K562 (cell line): ENCODE measurements around the gene RETSAT. TPM values are rescaled to one million over a fixed set of nuclear protein-coding genes. Genes with fewer than 3 reads are reported as not detected.
A peak's percentile ranks its signal among the peaks of the same experiment; 100 is the strongest.

ENCODE experiments used
- ATAC-seq: fragments of 200-7000 bp; cut with Tn5 transposase; 3 replicates; pipeline ENCODE4 v1.9.1; 2020; ENCODE audit warnings: moderate library complexity
- BruUV-seq: library from RNA; stranded (reverse); fragments of 400-500 nt; replicated peaks from 2 replicates; lab custom pipeline; 2021; lab: Mats Ljungman, UMichigan
- CTCF ChIA-PET: fragments of 300-600 bp; formaldehyde crosslinking; extraction: SDS; loops from one replicate; lab custom pipeline; 2021; ENCODE audit warnings: low intra/inter-chr PET ratio; lab: Yijun Ruan, JAX
- POLR2A ChIA-PET: fragments of 300-600, 350-650 bp; sonication (Branson Sonifier 250); formaldehyde crosslinking; extraction: SDS; loops from one replicate; lab custom pipeline; 2021; ENCODE audit warnings: antibody characterized with exemption, inconsistent platforms; lab: Yijun Ruan, JAX
- DNase-seq, 4 experiments: peaks; one replicate each; pipeline versions ENCODE4 v3.0.0 to v3.0.0-alpha.2; 2011 to 2018; ENCODE audit warnings: low spot score in 3 of 4, mixed read lengths in 3 of 4; ENCODE audit errors: extremely low read depth in 1 of 4
- FAIRE-seq: peaks from 2 replicates; lab custom pipeline; 2011; peaks lifted over from hg19 to GRCh38; lab: Jason Lieb, UNC
- H2AFZ ChIP-seq: 2 replicates; pipeline ENCODE4 v1.6.0; 2011; ENCODE audit warnings: low read depth, low read length, control low read depth, inconsistent platforms
- H3K27ac ChIP-seq: fragments of 200-600 bp; 3 replicates; pipeline ENCODE4 v1.8.0; 2011; ENCODE audit warnings: low read depth, mild to moderate bottlenecking, control low read depth, inconsistent platforms, low read length, moderate library complexity, mixed read lengths; ENCODE audit errors: extremely low read depth
- H3K27me3 ChIP-seq, 2 experiments: fragments of 300-600 bp in 1 of 2; 2 replicates in 1 of 2; 3 replicates in 1 of 2; pipeline versions ENCODE4 v1.6.0 to v1.8.0; 2011; ENCODE audit warnings: inconsistent platforms in 2 of 2, low read length in 2 of 2, mild to moderate bottlenecking in 1 of 2, mixed read lengths in 1 of 2, moderate library complexity in 1 of 2; ENCODE audit not compliant: control insufficient read depth in 2 of 2, insufficient read depth in 2 of 2
- H3K36me3 ChIP-seq: fragments of 300-600 bp; 3 replicates; pipeline ENCODE4 v1.8.0; 2011; ENCODE audit warnings: mild to moderate bottlenecking, low read length, inconsistent platforms; ENCODE audit not compliant: control insufficient read depth, insufficient read depth
- H3K4me1 ChIP-seq, 2 experiments: fragments of 200-600 bp in 1 of 2; replicated peaks in 1 of 2; 2 replicates in 1 of 2; 3 replicates in 1 of 2; pipeline versions ENCODE4 v1.5.1 to v1.8.0; 2011; ENCODE audit warnings: inconsistent platforms in 2 of 2, low read length in 2 of 2, mild to moderate bottlenecking in 1 of 2, mixed read lengths in 1 of 2, moderate library complexity in 1 of 2; ENCODE audit not compliant: control insufficient read depth in 2 of 2, insufficient read depth in 2 of 2
- H3K4me2 ChIP-seq: 2 replicates; pipeline ENCODE4 v1.6.1; 2011; ENCODE audit warnings: low read length, control low read depth, inconsistent platforms, mixed read lengths; ENCODE audit not compliant: insufficient read depth
- H3K4me3 ChIP-seq: fragments of 200-600 bp; sonication (generic), shearing (Covaris generic); 2 replicates; pipeline ENCODE4 v1.5.1; 2016; ENCODE audit warnings: control low read depth, inconsistent platforms
- H3K79me2 ChIP-seq: fragments of 200-600 bp; 3 replicates; pipeline ENCODE4 v1.8.0; 2011; ENCODE audit warnings: low read length, inconsistent platforms; ENCODE audit not compliant: control insufficient read depth, insufficient read depth
- H3K9ac ChIP-seq, 2 experiments: 2 replicates each; pipeline versions ENCODE4 v1.6.0 to v1.6.1; 2011; ENCODE audit warnings: low read depth in 2 of 2, low read length in 2 of 2, control low read depth in 1 of 2, inconsistent platforms in 1 of 2, mild to moderate bottlenecking in 1 of 2, mixed read lengths in 1 of 2; ENCODE audit not compliant: insufficient read depth in 1 of 2
- H3K9me1 ChIP-seq: one replicate; pipeline ENCODE4 v1.6.0; 2011; ENCODE audit warnings: inconsistent platforms, mild to moderate bottlenecking, low read length, moderate library complexity; ENCODE audit not compliant: control insufficient read depth, insufficient read depth
- H3K9me3 ChIP-seq: replicated peaks from 2 replicates; pipeline ENCODE4 v1.5.1; 2011; ENCODE audit warnings: low read depth, low read length, inconsistent platforms; ENCODE audit not compliant: control insufficient read depth, insufficient read depth
- H4K20me1 ChIP-seq: replicated peaks from 2 replicates; pipeline ENCODE4 v1.6.1; 2011; ENCODE audit warnings: low read length, inconsistent platforms, mixed read lengths; ENCODE audit not compliant: control insufficient read depth, insufficient read depth
- MAFF ChIP-seq: IDR thresholded peaks from 2 replicates; pipeline ENCODE4 v1.6.1; 2012; ENCODE audit warnings: low read length, improper control_type of control experiment
- ZBTB17 ChIP-seq: fragments of 450-650 bp; formaldehyde crosslinking; IDR thresholded peaks from 2 replicates; pipeline ENCODE4 v1.4.0; 2020; ENCODE audit warnings: mild to moderate bottlenecking
- WGBS: fragments of 100-300 bp; shearing (Covaris generic); methylation state at CpG from one replicate; pipeline ENCODE4 v1.1.6; 2016; ENCODE audit warnings: low coverage, mixed read lengths; ENCODE audit not compliant: insufficient coverage; ENCODE audit errors: missing lambda C conversion rate; 5-methylcytosine and 5-hydroxymethylcytosine counted together
- in situ Hi-C: fragments of 300-500 bp; cut with MboI; formaldehyde crosslinking; loops from 4 replicates; pipeline ENCODE4 v1.15.0; 2018; ENCODE audit warnings: inconsistent platforms, mixed read lengths
- intact Hi-C: fragments of 100-400 bp; cut with micrococcal nuclease; formaldehyde crosslinking; loops from 2 replicates; pipeline ENCODE4 v1.14.2; 2022
- polyA plus RNA-seq, 8 experiments: library from polyadenylated mRNA; depleted of rRNA in 4 of 8; stranded (reverse) in 5 of 8; unstranded in 3 of 8; fragments of >200 nt; fragmentation: Nextera tagmentation in 2 of 8; fragmentation: Illumina TruSeq in 1 of 8; extraction: Ambion mirVana in 2 of 8; extraction: Trizol in 1 of 8; gene quantifications; 2 replicates each; pipeline versions ENCODE4 v1.2.1 to v1.2.3, GENCODE V29; 2011 to 2014; ENCODE audit warnings: inconsistent platforms in 1 of 8, missing spikeins in 1 of 8
- total RNA-seq, 7 experiments: library from RNA; depleted of rRNA in 6 of 7; stranded (reverse); fragments of >200 nt in 6 of 7; fragmentation: Illumina TruSeq in 2 of 7; extraction: Trizol in 2 of 7; gene quantifications; 2 replicates each; pipeline versions ENCODE4 v1.2.1 to v1.2.3, GENCODE V29; 2011 to 2021; ENCODE audit warnings: low replicate concordance in 1 of 7
- TF ChIP-seq, protein P1 (sequence below), 2 experiments: IDR thresholded peaks; 2 replicates each; pipeline ENCODE4 v1.6.1; 2012; ENCODE audit warnings: improper control_type of control experiment in 2 of 2, low read depth in 2 of 2, low read length in 2 of 2, borderline replicate concordance in 1 of 2

The RETSAT gene
- total and polyA plus RNA-seq, 9 of the 15 experiments (the other 6 are each of a cell fraction or from before 2014, with no cell fraction given) = 1.9 to 21.6 (median 16.5) TPM

DNA sequence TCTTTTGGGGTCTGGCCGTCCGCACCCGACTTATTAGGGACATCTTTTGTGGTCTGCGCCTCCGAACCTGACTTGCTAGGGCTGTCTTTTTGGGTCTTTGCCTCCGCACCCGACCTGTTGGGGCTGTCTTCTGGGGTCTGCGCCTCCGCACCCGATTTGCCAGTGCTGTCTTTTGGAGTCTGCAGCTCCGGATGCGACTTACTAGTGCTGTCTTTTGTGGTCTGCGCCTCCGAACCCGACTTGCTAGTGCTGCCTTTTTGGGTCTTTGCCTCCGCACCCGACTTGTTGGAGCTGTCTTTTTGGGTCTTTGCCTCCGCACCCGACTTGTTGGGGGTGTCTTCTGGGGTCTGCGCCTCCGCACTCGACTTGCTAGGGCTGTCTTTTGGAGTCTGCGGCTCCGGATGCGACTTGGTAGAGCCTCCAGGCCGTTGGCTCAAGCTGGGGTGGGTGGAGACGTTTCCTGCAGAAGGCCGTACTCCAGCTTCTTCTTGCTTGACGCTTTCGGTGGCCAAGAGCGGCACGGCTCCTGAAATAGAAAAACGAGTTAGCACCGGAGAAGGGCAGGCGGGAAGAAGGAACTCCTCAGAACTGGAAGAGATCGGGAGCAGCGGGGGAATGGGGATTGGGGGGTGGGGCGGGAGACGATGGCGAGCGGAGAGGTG is 27.0 kb downstream of the RETSAT start:
- H3K9ac ChIP-seq = peak overlapping the region; percentile 93 to 98
- H3K36me3 ChIP-seq = peaks cover 44% of the 10 kb centered on the region
- CTCF ChIA-PET = no interaction called here
- H3K9me3 ChIP-seq = no peaks in the 10 kb centered on the region
- WGBS = under 1% methylated on average over 37 of the region's 41 CpGs
- in situ Hi-C loops = no loop called here
- peak overlapping the region; percentile 97 for H3K27ac ChIP-seq
- POLR2A ChIA-PET = interaction anchor here (0.5 to 2.6 kb wide), 20 partner anchors 10 to 853 kb away, joined by 3 to 13 read pairs (median 3); partner anchors contain the start of genes C2orf68, ELMOD3 and RETSAT
- peak overlapping the region; percentile 82 for H3K4me3 ChIP-seq
- TSS peak; percentile 52 for BruUV-seq
- peaks cover 15% of the 10 kb centered on the region for H4K20me1 ChIP-seq
- peaks cover 49% of the 10 kb centered on the region for H3K79me2 ChIP-seq
- DNase-seq (peak in 2 of 4 experiments; percentile 50 to 58), ATAC-seq (peak; percentile 60; the same call in 2 of the 3 replicates), FAIRE-seq (no peak)
- peak overlapping the region; percentile 97 for H3K4me2 ChIP-seq
- no peaks in the 10 kb centered on the region for H3K9me1 ChIP-seq
- peak overlapping the region; percentile 99 for H2AFZ ChIP-seq
- no peaks in the 10 kb centered on the region for H3K27me3 ChIP-seq
- intact Hi-C loops = loop anchor here (5.0 kb wide), 3 partner anchors 90 to 290 kb away; partner anchors contain the start of genes SH2D6 and USP39
- peaks cover 21 to 27% of the 10 kb centered on the region in 2 experiments; a peak in 4 of 5 replicates for H3K4me1 ChIP-seq
- TF ChIP-seq, protein P1, sequence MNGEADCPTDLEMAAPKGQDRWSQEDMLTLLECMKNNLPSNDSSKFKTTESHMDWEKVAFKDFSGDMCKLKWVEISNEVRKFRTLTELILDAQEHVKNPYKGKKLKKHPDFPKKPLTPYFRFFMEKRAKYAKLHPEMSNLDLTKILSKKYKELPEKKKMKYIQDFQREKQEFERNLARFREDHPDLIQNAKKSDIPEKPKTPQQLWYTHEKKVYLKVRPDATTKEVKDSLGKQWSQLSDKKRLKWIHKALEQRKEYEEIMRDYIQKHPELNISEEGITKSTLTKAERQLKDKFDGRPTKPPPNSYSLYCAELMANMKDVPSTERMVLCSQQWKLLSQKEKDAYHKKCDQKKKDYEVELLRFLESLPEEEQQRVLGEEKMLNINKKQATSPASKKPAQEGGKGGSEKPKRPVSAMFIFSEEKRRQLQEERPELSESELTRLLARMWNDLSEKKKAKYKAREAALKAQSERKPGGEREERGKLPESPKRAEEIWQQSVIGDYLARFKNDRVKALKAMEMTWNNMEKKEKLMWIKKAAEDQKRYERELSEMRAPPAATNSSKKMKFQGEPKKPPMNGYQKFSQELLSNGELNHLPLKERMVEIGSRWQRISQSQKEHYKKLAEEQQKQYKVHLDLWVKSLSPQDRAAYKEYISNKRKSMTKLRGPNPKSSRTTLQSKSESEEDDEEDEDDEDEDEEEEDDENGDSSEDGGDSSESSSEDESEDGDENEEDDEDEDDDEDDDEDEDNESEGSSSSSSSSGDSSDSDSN (IDR thresholded peaks at IDR 0.05; ENCODE audit: borderline replicate concordance in 1 of 2, low read depth in 2 of 2, low read length in 2 of 2) = 0 out of 4 replicates have a peak, but pooled peaks have one; percentile 20 to 26
- peak; percentile 86 for TF ChIP-seq ZBTB17 (CRISPR knock-in tag)
- no peak for TF ChIP-seq MAFF
